SU-DHL-6 (cell line): ENCODE data around the gene PPA2.

ENCODE experiments used
- H2AFZ ChIP-seq: fragments of 200-600 bp; sonication (generic); 2 replicates; pipeline ENCODE4 v1.6.1; 2014; ENCODE audit warnings: low read depth, mild to moderate bottlenecking, moderate library complexity, mixed read lengths, antibody characterized with exemption, low read length; ENCODE audit not compliant: severe bottlenecking
- H3F3A ChIP-seq: fragments of 200-600 bp; shearing (Covaris generic); 2 replicates; pipeline ENCODE4 v1.6.0; 2016; ENCODE audit warnings: antibody characterized with exemption, mild to moderate bottlenecking; ENCODE audit not compliant: insufficient read depth
- H3K27ac ChIP-seq: fragments of 200-600 bp; sonication (generic); 2 replicates; pipeline ENCODE4 v1.5.1; 2016; ENCODE audit warnings: low read depth, mild to moderate bottlenecking, low read length, moderate library complexity, mixed read lengths
- H3K27me3 ChIP-seq: fragments of 200-600 bp; sonication (generic), shearing (Covaris generic); 2 replicates; pipeline ENCODE4 v1.6.0; 2014; ENCODE audit warnings: mild to moderate bottlenecking, low read length
- H3K36me3 ChIP-seq: fragments of 200-600 bp; sonication (generic); 2 replicates; pipeline ENCODE4 v1.6.1; 2014; ENCODE audit warnings: mild to moderate bottlenecking, low read length, mixed read lengths
- H3K4me2 ChIP-seq: fragments of 300-600, 200-600 bp; shearing (Covaris generic), sonication (generic); 2 replicates; pipeline ENCODE4 v1.6.0; 2014; ENCODE audit warnings: low read length, low read depth, mild to moderate bottlenecking; ENCODE audit not compliant: poor library complexity, severe bottlenecking
- H3K4me3 ChIP-seq: fragments of 200-600 bp; sonication (generic); 2 replicates; pipeline ENCODE4 v1.5.1; 2014; ENCODE audit warnings: antibody characterized with exemption, low read length, mild to moderate bottlenecking, mixed read lengths; ENCODE audit not compliant: insufficient read depth, poor library complexity, severe bottlenecking
- H3K79me2 ChIP-seq: fragments of 200-600 bp; sonication (generic); 2 replicates; pipeline ENCODE4 v1.6.1; 2014; ENCODE audit warnings: mild to moderate bottlenecking, low read length, moderate library complexity; ENCODE audit not compliant: insufficient read depth
- H3K9ac ChIP-seq: fragments of 200-600 bp; sonication (generic); 2 replicates; pipeline ENCODE4 v1.7.0; 2014; ENCODE audit warnings: mild to moderate bottlenecking, low read length
- H3K9me2 ChIP-seq: fragments of 200-600 bp; sonication (generic); replicated peaks from 2 replicates; pipeline ENCODE4 v1.6.1; 2014; ENCODE audit warnings: low read length; ENCODE audit not compliant: insufficient read depth
- H3K9me3 ChIP-seq: fragments of 200-600 bp; sonication (generic); 2 replicates; pipeline ENCODE4 v1.6.1; 2014; ENCODE audit warnings: low read length, mixed read lengths; ENCODE audit not compliant: insufficient read depth
- H4K20me1 ChIP-seq: fragments of 200-600 bp; sonication (generic); 2 replicates; pipeline ENCODE4 v1.6.1; 2014; ENCODE audit warnings: low read depth, mild to moderate bottlenecking, antibody characterized with exemption, low read length, moderate library complexity, mixed read lengths
- EZH2phosphoT487 ChIP-seq: fragments of 200-600 bp; sonication (generic), shearing (Covaris generic); conservative IDR thresholded peaks from 2 replicates; pipeline ENCODE4 v1.6.1; 2018; ENCODE audit warnings: mild to moderate bottlenecking, antibody characterized with exemption, low read length, moderate library complexity, mixed read lengths
- TF ChIP-seq, protein P1 (sequence below): fragments of 200-600 bp; sonication (generic); IDR thresholded peaks from one replicate; pipeline ENCODE4 v1.5.1; 2017; ENCODE audit warnings: antibody characterized with exemption, mild to moderate bottlenecking, low read length, moderate library complexity; ENCODE audit not compliant: insufficient read depth, poor library complexity, severe bottlenecking

PPA2 gene

DNA sequence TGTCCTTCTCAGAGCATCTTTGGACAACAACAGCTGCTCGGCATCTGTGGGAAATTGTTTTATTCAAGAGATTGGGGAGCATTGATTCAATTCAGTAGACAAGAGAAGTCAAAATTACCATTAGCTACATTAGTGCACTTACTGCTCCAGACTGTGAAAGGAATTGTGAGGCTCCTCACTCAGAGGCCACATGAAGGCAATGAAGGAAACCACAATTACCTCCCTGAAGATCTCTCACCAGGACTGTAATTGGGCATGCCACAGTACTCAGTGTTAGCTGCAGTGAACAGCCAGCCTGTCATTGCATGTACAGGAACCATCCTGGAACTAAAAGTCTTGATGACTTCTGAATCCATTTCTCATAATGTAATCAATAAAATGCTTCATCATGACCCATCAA, 144.8 kb downstream of the PPA2 start:
- H3K27ac ChIP-seq, result no peak overlapping the region
- no peaks in the 10 kb centered on the region for H3K9me2 ChIP-seq
- H3K4me2 ChIP-seq, result no peak overlapping the region
- TF ChIP-seq, protein P1, sequence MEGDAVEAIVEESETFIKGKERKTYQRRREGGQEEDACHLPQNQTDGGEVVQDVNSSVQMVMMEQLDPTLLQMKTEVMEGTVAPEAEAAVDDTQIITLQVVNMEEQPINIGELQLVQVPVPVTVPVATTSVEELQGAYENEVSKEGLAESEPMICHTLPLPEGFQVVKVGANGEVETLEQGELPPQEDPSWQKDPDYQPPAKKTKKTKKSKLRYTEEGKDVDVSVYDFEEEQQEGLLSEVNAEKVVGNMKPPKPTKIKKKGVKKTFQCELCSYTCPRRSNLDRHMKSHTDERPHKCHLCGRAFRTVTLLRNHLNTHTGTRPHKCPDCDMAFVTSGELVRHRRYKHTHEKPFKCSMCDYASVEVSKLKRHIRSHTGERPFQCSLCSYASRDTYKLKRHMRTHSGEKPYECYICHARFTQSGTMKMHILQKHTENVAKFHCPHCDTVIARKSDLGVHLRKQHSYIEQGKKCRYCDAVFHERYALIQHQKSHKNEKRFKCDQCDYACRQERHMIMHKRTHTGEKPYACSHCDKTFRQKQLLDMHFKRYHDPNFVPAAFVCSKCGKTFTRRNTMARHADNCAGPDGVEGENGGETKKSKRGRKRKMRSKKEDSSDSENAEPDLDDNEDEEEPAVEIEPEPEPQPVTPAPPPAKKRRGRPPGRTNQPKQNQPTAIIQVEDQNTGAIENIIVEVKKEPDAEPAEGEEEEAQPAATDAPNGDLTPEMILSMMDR, result no peak
- no peak for TF ChIP-seq EZH2phosphoT487
- no peaks in the 10 kb centered on the region for H4K20me1 ChIP-seq
- H2AFZ ChIP-seq, result no peak overlapping the region
- no peaks in the 10 kb centered on the region for H3F3A ChIP-seq
- no peaks in the 10 kb centered on the region for H3K9me3 ChIP-seq
- no peaks in the 10 kb centered on the region for H3K36me3 ChIP-seq
- H3K27me3 ChIP-seq, result no peaks in the 10 kb centered on the region
- no peak overlapping the region for H3K9ac ChIP-seq
- no peaks in the 10 kb centered on the region for H3K79me2 ChIP-seq
- no peak overlapping the region for H3K4me3 ChIP-seq

GRCh38 chr4:105327956-105328355, 145.9 kb downstream of the PPA2 start:
- H3K36me3 ChIP-seq, result no peaks in the 10 kb centered on the region

DNA sequence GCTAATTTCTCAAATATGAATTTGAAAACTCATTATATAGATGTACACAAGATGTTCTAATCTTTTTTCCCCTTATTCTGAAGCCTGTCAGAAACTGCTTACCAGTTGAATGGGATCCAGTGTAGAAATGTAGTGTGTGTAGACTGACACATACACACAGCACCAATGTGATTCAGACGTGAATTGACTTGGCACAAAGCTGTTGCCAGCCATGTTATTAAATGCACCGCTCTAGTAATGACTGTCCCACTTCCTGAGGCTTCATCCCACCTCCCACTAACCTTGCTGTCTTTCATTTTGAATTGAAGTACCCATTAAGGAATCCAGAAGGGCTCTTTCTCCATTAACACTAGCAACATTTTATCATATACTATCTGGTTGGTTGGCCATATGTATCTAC, 146.6 kb downstream of the PPA2 start:
- no peak for TF ChIP-seq EZH2phosphoT487
- TF ChIP-seq, protein P1, result no peak
- Histone ChIP-seq H3K36me3 (no peaks in the 10 kb centered on the region), H3K9ac (no peak overlapping the region), H4K20me1 (no peaks in the 10 kb centered on the region), H2AFZ (no peak overlapping the region), H3K4me3 (no peak overlapping the region), H3K9me2 (no peaks in the 10 kb centered on the region), H3K79me2 (no peaks in the 10 kb centered on the region), H3K9me3 (no peaks in the 10 kb centered on the region), H3K27ac (no peak overlapping the region), H3K4me2 (no peak overlapping the region), H3K27me3 (no peaks in the 10 kb centered on the region), H3F3A (no peaks in the 10 kb centered on the region)

More at GRCh38 chr4:105327956-105328355, 145.9 kb downstream of the PPA2 start:
- TF ChIP-seq EZH2phosphoT487, result no peak
- TF ChIP-seq, protein P1, result no peak
- no peak overlapping the region for H2AFZ ChIP-seq
- H3K9me3 ChIP-seq, result no peaks in the 10 kb centered on the region
- H3K4me3 ChIP-seq, result no peak overlapping the region
- no peak overlapping the region for H3K9ac ChIP-seq
- no peaks in the 10 kb centered on the region for H3F3A ChIP-seq
- no peak overlapping the region for H3K4me2 ChIP-seq
- H3K79me2 ChIP-seq, result no peaks in the 10 kb centered on the region
- H4K20me1 ChIP-seq, result no peaks in the 10 kb centered on the region
- no peak overlapping the region for H3K27ac ChIP-seq
- no peaks in the 10 kb centered on the region for H3K27me3 ChIP-seq
- no peaks in the 10 kb centered on the region for H3K9me2 ChIP-seq
